ENCODE data around the gene MATCAP1. TPM values are rescaled to one million over a fixed set of nuclear protein-coding genes. Genes with fewer than 3 reads are reported as not detected.

The MATCAP1 gene
- total RNA-seq, 1 experiment from 2014 or later = 51.2 TPM

DNA sequence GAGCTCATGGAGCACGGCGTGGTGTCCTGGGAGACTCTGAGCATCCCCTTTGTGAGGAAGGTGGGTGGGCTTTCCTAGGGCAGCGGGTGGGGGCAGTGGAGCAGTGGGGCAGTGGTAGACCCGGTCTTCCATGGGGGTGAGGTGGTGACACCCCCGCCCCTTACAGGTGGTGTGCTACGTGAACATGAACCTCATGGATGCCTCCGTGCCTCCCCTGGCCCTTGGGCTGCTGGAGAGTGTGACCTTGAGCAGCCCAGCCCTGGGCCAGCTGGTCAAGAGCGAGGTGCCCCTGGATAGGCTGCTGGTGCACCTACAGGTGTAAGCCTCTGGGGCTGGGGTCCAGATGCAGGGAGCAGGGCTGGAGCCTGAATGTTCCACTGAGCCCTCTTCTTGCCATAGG lies 16.7 kb upstream of the MATCAP1 start:
- WGBS (ENCODE audit: extremely low coverage, insufficient read length, low lambda C conversion rate) = no CpG with 5 or more reads among the region's 8 CpGs
- no peak overlapping the region for H4K91ac ChIP-seq (ENCODE audit: insufficient read length, low read depth, low read length)
- no peaks in the 10 kb centered on the region for H3K79me1 ChIP-seq (ENCODE audit: insufficient read depth, low read depth, low read length, poor library complexity, severe bottlenecking)
- no peak overlapping the region for H3K9ac ChIP-seq (ENCODE audit: extremely low read depth, insufficient read length, low read length)
- Mint-ChIP-seq H3K9me3 (no peaks in the 10 kb centered on the region), H3K36me3 (ENCODE audit: insufficient read depth in 1 of 3, low read depth in 3 of 3) (peaks cover 19 to 56% (median 31%) of the 10 kb centered on the region in 3 experiments; a peak in 6 of 7 replicates), H3K4me1 (peaks cover 7 to 12% of the 10 kb centered on the region in 2 experiments), H3K27me3 (ENCODE audit: low read depth) (0 out of 2 replicates have a peak, but pooled peaks cover 2% of the 10 kb centered on the region), H3K27ac (no peak overlapping the region), H3K4me3 (no peak overlapping the region; a peak in 1 of 5 replicates)
- peak overlapping the region; percentile 47 for H3K4me2 ChIP-seq (ENCODE audit: insufficient read depth, insufficient read length, low read length)
- no peak overlapping the region for H3K18ac ChIP-seq (ENCODE audit: insufficient read length, low read depth, low read length)
- no peaks in the 10 kb centered on the region for H3K23me2 ChIP-seq (ENCODE audit: insufficient read length, low read depth, low read length, poor library complexity, severe bottlenecking)
- no peak overlapping the region for H2BK120ac ChIP-seq (ENCODE audit: low read depth, low read length, poor library complexity, severe bottlenecking)
- H3K4me1 ChIP-seq (ENCODE audit: insufficient read depth, low read length) = no peaks in the 10 kb centered on the region
- no peak overlapping the region for H4K8ac ChIP-seq (replicated peaks; ENCODE audit: insufficient read length, low read depth, low read length)
- H3K27ac ChIP-seq (ENCODE audit: insufficient read length, low read depth, low read length) = no peak overlapping the region
- no peak overlapping the region for H4K5ac ChIP-seq (ENCODE audit: insufficient read length, low read depth, low read length)
- no peak overlapping the region for H2BK12ac ChIP-seq (ENCODE audit: insufficient read length, low read depth, low read length)
- H3K9me3 ChIP-seq (ENCODE audit: control insufficient read depth, low read depth, low read length) = no peaks in the 10 kb centered on the region
- no peak overlapping the region for H3K56ac ChIP-seq (ENCODE audit: insufficient read length, low read depth, low read length)
- DNase-seq = no peak
- no peak overlapping the region for H3K4ac ChIP-seq (ENCODE audit: low read depth, low read length)
- no peaks in the 10 kb centered on the region for H4K20me1 ChIP-seq (ENCODE audit: control insufficient read depth, insufficient read depth, insufficient read length)
- H2AK5ac ChIP-seq (ENCODE audit: insufficient read length, low read length) = no peak overlapping the region
- no peak overlapping the region for H2BK5ac ChIP-seq (ENCODE audit: insufficient read length, low read length)
- no peak overlapping the region for H3T11ph ChIP-seq (ENCODE audit: low read length)
- no peak overlapping the region for H2BK15ac ChIP-seq (ENCODE audit: low read depth, low read length)
- TF ChIP-seq, protein P1, sequence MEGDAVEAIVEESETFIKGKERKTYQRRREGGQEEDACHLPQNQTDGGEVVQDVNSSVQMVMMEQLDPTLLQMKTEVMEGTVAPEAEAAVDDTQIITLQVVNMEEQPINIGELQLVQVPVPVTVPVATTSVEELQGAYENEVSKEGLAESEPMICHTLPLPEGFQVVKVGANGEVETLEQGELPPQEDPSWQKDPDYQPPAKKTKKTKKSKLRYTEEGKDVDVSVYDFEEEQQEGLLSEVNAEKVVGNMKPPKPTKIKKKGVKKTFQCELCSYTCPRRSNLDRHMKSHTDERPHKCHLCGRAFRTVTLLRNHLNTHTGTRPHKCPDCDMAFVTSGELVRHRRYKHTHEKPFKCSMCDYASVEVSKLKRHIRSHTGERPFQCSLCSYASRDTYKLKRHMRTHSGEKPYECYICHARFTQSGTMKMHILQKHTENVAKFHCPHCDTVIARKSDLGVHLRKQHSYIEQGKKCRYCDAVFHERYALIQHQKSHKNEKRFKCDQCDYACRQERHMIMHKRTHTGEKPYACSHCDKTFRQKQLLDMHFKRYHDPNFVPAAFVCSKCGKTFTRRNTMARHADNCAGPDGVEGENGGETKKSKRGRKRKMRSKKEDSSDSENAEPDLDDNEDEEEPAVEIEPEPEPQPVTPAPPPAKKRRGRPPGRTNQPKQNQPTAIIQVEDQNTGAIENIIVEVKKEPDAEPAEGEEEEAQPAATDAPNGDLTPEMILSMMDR (conservative IDR thresholded peaks at IDR 0.05) = no peak
- no peak overlapping the region for H2BK20ac ChIP-seq (ENCODE audit: low read depth, low read length, poor library complexity, severe bottlenecking)
- H3K27me3 ChIP-seq (ENCODE audit: insufficient read depth, low read length) = no peaks in the 10 kb centered on the region
- H3K14ac ChIP-seq (ENCODE audit: insufficient read depth, low read length) = no peak overlapping the region
- no peak overlapping the region for H3K23ac ChIP-seq (ENCODE audit: insufficient read length, low read depth, low read length)
- no peaks in the 10 kb centered on the region for H3K79me2 ChIP-seq (ENCODE audit: insufficient read depth, low read length)
- H2AFZ ChIP-seq (ENCODE audit: low read length) = no peak overlapping the region

Data from H9 (cell line).